HepG2 (cell line): ENCODE results near the gene LTB4R2.

Source experiments
- CHD2 ChIP-seq: IDR thresholded peaks from 2 replicates; pipeline ENCODE4 v1.6.1; 2011; ENCODE audit warnings: low read depth, low read length, improper control_type of control experiment
- JUNB ChIP-seq: sonication (generic); formaldehyde crosslinking; IDR thresholded peaks from 2 replicates; pipeline ENCODE4 v1.8.0; 2022; ENCODE audit warnings: missing genetic modification reagents, mild to moderate bottlenecking, borderline replicate concordance
- SIN3A ChIP-seq: IDR thresholded peaks from 2 replicates; pipeline ENCODE4 v1.6.1; 2011; ENCODE audit warnings: low read depth, mild to moderate bottlenecking, control low read depth, low read length, borderline replicate concordance
- ZFYVE20 ChIP-seq: sonication (generic); formaldehyde crosslinking; IDR thresholded peaks from 2 replicates; pipeline ENCODE4 v1.8.0; 2023; ENCODE audit warnings: low read depth, mild to moderate bottlenecking, moderate library complexity, missing genetic modification reagents, borderline replicate concordance

- no peak for TF ChIP-seq ZFYVE20 (CRISPR knock-in tag)
- no peak for TF ChIP-seq CHD2
- 0 out of 2 replicates have a peak, but pooled peaks have one; percentile 21 for TF ChIP-seq SIN3A
- TF ChIP-seq JUNB (CRISPR knock-in tag) = no peak
Measured at GRCh38 chr14:24317141-24317928, 7.4 kb downstream of the LTB4R2 start.
